ENCODE measurements around the gene SLC2A2.

DNA sequence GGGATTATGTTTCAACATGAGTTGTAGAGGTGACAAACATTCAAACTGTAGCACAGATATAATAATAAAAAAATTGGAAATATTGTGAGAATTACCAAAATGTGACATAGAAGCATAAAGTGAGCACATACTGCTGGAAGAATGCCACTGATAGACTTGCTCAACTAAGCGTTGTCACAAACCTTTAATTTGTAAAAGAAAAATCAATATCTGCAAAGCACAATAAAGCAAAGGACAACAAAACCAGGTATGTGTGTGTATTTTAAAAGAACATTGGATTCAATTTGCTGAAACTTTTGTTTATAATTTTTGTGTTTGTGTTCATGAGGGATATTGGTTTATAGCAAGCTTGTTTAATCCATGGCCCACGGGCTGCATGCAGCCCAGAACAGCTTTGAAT is 77.3 kb downstream of the SLC2A2 start:
- TF ChIP-seq, protein P1, sequence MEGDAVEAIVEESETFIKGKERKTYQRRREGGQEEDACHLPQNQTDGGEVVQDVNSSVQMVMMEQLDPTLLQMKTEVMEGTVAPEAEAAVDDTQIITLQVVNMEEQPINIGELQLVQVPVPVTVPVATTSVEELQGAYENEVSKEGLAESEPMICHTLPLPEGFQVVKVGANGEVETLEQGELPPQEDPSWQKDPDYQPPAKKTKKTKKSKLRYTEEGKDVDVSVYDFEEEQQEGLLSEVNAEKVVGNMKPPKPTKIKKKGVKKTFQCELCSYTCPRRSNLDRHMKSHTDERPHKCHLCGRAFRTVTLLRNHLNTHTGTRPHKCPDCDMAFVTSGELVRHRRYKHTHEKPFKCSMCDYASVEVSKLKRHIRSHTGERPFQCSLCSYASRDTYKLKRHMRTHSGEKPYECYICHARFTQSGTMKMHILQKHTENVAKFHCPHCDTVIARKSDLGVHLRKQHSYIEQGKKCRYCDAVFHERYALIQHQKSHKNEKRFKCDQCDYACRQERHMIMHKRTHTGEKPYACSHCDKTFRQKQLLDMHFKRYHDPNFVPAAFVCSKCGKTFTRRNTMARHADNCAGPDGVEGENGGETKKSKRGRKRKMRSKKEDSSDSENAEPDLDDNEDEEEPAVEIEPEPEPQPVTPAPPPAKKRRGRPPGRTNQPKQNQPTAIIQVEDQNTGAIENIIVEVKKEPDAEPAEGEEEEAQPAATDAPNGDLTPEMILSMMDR (IDR thresholded peaks at IDR 0.05; ENCODE audit: low read length) = no peak
- no peak for TF ChIP-seq EZH2phosphoT487 (IDR thresholded peaks at IDR 0.05; ENCODE audit: low read length)
